CD4-positive, alpha-beta T cell treated with Interleukin-4 for 1 hour (primary cell): ENCODE data around the gene ART5.

ENCODE experiments used
- DNase-seq, 2 donors: peaks; one replicate each; pipeline ENCODE4 v3.0.0-alpha.2; 2020 to 2022

ART5 gene, protein sequence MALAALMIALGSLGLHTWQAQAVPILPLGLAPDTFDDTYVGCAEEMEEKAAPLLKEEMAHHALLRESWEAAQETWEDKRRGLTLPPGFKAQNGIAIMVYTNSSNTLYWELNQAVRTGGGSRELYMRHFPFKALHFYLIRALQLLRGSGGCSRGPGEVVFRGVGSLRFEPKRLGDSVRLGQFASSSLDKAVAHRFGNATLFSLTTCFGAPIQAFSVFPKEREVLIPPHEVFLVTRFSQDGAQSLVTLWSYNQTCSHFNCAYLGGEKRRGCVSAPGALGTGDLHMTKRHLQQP

GRCh38 chr11:3641701-3642070 lies at the start of gene ART5:
ART5 (minus strand) TSS chr11:3641992; CDS start chr11:3641862, 130 bp downstream.
- no peak for DNase-seq

GRCh38 chr11:3686751-3687150 lies 45.0 kb upstream of the ART5 start:
- no peak for DNase-seq

DNA sequence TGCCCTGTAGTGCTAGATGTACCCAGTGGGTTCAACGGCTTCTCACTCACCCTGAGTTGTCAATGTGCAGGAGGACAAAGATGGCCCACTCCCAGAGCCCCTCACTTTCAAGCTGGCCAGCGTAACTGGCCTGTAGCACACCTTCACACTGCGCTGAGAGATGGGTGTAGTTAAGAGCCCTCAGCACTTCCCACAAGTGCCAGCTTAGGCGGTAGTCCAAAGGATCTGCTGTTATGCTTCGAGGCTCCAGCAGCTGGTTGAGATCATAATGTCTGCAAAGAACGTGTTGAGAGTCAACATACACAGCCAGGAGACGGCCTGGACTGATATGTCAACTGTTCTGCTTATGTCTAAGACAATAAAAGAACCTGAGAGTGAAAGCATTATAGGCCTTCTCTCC lies 44.1 kb upstream of the ART5 start:
- DNase-seq, result no peak

DNA sequence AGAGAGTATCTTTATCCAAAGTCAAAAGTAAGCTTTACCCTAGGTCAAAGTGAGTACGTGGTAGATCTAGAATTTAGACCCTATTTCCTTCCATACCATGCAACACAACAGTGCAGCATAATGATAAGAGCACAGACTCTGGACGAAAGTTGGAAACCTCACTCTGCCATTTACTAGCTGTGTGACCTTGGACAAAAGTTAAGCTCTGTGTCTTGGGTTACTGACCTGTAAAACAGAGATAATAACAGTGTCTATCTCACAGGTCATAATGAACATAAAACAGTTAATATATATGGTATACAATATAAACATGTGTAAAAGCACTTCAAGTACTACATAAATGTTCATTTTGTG lies 43.0 kb upstream of the ART5 start:
- DNase-seq, result no peak

GRCh38 chr11:3684129-3684818 lies 42.5 kb upstream of the ART5 start:
- no peak for DNase-seq

DNA sequence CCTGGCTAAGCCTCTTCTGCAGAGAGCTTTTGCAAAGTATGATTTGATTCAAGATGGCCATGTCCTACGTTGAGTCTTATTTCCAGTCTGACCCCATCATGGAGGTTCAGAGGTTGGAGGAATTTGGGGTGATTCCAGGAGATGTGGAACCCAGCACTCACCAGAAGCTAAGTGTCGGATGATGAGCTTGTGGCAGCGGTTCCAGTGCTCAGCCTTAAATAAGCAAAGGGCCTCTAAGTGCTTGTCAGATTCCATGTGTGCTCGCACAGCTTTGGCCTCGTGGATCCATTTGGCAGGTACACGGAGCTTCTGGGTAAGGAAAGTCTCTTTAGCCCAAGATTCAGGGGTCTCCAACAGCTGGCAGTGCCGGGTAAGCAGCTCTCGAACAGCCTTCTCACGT lies 41.2 kb upstream of the ART5 start:
- DNase-seq, result no peak

DNA sequence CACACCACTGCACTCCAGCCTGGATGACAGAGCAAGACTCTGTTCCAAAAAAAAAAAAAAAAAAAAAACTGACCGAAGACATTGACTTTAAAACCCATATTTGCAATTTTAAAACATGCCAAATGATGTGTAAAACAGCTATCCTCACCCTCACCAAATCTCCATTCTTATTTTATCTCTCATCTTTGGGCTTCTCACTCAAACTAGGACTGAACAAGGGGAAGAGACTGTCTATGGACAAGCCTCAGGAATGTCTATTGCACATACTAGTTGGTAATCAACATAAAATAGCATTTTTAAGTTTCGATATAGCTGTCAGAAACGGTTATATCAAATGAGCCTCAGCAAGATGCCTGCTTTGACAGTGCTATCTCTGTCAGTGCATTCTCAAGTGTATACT lies 37.3 kb upstream of the ART5 start:
- DNase-seq, result no peak

DNA sequence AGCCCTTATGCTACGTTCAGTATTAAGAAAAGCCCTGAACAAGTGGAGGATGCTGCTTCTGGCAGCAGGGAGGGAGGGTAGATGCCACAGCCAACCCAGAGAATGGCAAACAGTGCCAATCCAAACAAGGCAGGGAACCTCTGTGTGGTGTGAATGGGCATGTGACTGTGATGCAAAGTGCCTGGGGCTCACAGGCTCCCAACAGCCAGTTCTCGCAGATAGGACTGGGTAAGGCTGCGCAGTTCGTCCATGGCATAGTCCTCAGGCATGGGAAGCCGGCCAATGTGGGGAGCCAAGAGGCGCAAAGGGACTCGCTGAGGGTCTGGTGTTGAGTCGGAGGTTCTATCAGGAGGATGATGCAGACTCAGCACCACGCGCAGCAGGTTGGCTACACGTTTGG lies 34.2 kb upstream of the ART5 start:
- DNase-seq, result no peak

DNA sequence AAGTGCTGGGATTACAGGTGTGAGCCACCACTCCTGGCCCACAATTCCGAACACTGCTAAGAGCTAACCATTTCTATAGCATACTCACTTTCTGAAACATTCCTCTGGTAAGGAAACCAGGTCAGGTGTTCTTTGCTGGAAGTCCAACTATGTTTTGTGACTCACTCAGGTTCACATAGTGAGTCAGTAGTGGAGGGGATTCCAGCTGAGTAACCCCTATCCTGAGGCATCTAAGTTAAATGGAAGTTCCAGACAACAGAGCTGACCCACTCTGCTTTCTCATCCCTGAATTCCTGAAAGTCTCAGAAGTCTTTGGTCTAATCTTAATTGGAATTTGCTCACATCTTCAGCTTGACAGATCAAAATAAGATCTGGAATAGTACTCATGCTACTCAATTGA lies 32.4 kb upstream of the ART5 start:
- DNase-seq, result no peak

- DNase-seq, result no peak
Observed at GRCh38 chr11:3671334-3672254, 29.8 kb upstream of the ART5 start, which contains the start of gene CHRNA10. CHRNA10 (minus strand) TSS chr11:3671384; CDS start chr11:3671312, 72 bp downstream.

- no peak for DNase-seq
Observed at GRCh38 chr11:3669742-3670183, 28.0 kb upstream of the ART5 start.

GRCh38 chr11:3669128-3669527 lies 27.3 kb upstream of the ART5 start:
- DNase-seq, result no peak

DNA sequence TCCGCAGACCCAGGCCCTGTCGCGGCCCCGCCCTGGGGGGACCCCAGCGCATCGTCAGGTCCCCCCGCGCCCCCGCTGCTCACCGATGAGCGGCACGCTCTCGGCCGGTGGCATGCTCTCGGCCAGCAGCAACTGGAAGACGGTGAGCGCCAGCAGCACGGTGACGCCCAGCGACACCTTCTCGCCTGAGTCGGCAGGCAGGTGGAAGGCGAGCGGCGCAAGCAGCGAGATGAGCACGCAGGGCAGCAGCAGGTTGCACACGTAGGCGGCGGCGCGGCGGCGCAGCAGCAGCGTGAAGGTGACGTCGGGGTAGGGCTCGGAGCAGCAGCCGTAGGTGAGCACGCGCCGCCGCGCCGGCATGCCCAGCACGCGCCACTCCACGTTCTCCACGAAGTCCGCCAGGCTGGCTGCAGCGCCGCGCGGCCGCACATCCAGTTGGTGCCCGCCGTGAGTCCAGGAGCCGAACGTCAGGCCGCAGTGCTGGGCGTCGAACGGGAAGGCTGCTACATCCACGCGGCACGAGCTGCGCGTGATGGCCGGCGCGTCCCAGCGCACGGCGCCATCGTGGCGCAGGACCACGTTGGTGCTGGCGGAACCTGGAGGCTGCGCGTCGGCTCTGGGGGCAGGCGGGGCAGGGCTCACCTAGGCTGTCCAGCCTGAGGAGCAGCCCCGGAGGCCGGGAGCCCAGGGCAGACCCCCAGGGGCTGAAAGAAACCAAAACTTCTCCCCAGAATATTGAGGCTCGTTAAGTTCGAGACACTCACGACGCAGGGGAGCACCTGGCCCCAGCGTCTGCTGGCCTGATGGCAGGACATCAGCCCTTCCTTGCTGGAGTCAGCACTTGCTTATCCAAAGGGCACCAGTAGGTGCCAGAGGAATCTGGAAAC lies 25.6 kb upstream of the ART5 start:
- DNase-seq, result no peak

DNA sequence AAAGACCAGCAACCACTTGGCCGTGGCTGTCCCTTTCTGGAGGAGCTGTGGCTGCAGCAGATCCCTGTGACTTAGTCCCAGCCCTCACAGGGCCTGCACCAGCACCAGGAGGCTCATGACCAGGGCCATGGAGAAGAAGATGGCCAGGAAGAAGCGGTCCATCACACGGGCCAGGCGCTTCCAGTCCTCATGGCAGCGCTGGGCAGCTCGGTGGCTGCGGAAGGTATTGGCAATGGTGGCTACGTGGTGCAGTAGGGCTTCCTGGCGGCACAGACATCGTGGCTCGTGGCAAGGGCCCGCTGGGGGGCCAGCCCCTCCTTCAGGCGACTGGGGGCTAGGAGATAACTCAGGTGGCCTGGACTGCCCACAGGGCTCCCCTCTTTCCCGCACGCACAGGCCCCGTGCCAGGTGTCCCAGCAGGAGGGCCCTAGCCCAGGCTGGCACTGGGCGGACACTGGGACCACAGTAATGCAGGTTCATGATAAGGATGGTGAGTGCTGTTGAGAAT lies 24.3 kb upstream of the ART5 start:
- DNase-seq, result no peak

DNA sequence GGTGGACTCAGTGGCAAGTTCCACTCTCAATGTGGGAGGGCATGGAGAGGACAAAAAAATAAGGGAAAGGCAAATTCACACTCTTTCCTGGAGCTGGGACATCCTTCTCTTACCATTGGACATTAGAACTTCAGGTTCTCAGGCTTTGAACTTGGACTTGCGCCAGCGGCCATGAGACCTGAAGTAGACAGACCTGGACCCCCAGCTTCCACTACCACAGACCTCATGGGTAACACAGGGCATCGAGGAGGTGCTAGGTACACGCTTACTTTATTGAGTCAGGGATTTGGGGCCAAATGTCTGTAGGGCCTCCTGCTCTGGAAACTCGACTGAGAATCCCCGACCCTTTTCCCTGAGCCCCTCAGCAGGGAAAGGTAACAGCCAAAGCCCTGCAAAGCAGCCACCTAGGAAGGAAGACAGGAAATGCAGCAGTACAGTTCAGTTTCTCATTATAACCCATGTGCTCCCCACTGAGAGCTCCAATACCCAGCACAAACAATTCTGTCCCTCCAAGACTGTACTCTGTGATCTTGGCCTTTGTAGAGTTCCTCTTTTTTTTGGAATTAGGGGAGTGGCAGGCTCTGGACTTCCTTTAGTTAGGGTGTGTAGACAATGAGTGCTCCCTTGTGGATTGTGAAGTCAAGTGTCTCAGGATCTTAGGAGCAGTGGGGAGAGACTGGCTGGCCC lies 23.7 kb upstream of the ART5 start:
- DNase-seq, result no peak

DNA sequence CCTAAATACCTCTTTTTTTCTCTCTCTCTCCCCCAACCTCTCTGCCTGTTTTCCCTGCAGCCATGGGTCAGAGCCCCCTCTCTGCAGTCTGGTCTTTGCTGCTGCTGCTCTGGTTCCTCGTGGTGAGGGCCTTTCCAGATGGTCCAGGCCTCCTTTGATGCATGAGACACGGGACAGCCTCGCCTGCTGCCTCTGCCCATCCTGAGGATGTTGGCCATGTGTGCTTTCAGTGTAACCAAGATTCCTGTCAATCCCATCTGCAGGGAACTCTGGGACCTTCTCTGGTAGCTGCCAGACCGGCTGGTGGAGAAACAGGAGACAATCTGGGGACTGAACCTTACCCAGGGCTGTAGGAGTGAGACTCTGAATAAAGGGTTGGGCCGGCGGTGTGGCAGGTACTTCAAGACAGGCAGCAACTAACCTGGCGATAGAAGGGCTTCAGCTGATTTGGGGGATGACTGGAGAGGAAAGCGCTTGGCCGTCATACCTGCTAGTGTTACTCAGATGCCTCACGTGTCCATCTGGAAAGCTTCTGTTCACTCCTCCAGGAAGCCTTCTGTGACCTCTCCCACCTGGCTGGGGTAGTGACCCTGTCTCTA lies 22.3 kb upstream of the ART5 start:
- no peak for DNase-seq

DNA sequence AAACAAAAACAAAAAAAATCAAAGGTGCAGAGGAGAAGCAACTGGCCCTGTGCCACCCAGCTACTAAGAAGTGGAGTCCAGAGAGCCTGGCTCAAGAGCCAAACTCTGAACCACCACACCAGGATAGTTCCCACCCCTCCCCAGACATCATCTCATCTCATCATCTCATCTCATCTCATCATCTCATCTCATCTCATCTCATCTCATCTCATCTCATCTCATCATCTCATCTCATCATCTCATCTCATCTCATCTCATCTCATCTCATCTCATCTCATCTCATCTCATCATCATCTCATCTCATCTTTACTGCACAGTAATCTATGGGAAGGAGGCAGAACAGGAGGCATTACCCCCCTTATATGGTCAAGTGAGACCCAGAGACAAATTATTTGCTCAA lies 21.1 kb upstream of the ART5 start:
- DNase-seq, result no peak

GRCh38 chr11:3660960-3661359 lies 19.2 kb upstream of the ART5 start:
- no peak for DNase-seq

- DNase-seq, result no peak
Observed at GRCh38 chr11:3659595-3660515, 18.1 kb upstream of the ART5 start.

GRCh38 chr11:3658252-3658651 lies 16.5 kb upstream of the ART5 start:
- no peak for DNase-seq
